ENCODE results near the gene PRLR. TPM values are rescaled to one million over a fixed set of nuclear protein-coding genes. Genes with fewer than 3 reads are reported as not detected.

PRLR gene
- total and polyA plus RNA-seq, 10 of the 15 experiments (the other 5 are each of a cell fraction or from before 2014, with no cell fraction given), result 0.03 to 8.1 (median 0.20) TPM

GRCh38 chr5:35089334-35090314 lies 140.7 kb downstream of the PRLR start:
- RAD21 ChIA-PET (ENCODE audit: unreplicated experiment), result interaction anchor here (0.6 to 2.0 kb wide), 14 partner anchors 54 to 838 kb away, joined by 3 to 10 read pairs (median 4); no protein-coding TSS in a partner anchor
- in situ Hi-C loops (cut with MboI) (loop anchor here (5.0 kb wide), 2 partner anchors 93 to 833 kb away; no protein-coding TSS in a partner anchor), intact Hi-C loops (cut with micrococcal nuclease; ENCODE audit: unreplicated experiment) (loop anchor here (1.0 to 5.0 kb wide), 7 partner anchors 94 to 835 kb away; no protein-coding TSS in a partner anchor)
- CTCF ChIA-PET, result interaction anchor here (0.6 to 8.4 kb wide), 29 partner anchors 9 to 837 kb away, joined by 3 to 91 read pairs (median 5); partner anchors contain the start of gene PRLR
- Histone ChIP-seq H2AFZ (ENCODE audit: control insufficient read depth, low read depth, low read length) (no peak overlapping the region), H3K9ac (ENCODE audit: control insufficient read depth, insufficient read depth, low read length) (no peak overlapping the region), H3K4me1 (ENCODE audit: control insufficient read depth, insufficient read depth, low read length) (no peaks in the 10 kb centered on the region), H3K4me2 (ENCODE audit: control insufficient read depth, insufficient read depth) (no peak overlapping the region), H3K27me3 (replicated peaks in 1 of 2; ENCODE audit: control insufficient read depth in 2 of 2, insufficient read depth in 2 of 2, low read length in 1 of 2) (no peaks in the 10 kb centered on the region), H3K9me3 (replicated peaks; ENCODE audit: control insufficient read depth, insufficient read depth, low read length) (no peaks in the 10 kb centered on the region), H4K20me1 (ENCODE audit: control insufficient read depth, insufficient read depth) (no peaks in the 10 kb centered on the region), H3K4me3 (no peak overlapping the region), H3K36me3 (ENCODE audit: control insufficient read depth in 2 of 2, insufficient read depth in 2 of 2, low read length in 1 of 2) (no peaks in the 10 kb centered on the region), H3K79me2 (ENCODE audit: control insufficient read depth, insufficient read depth, low read length) (no peaks in the 10 kb centered on the region), H3K27ac (ENCODE audit: control insufficient read depth, insufficient read depth) (no peak overlapping the region)
- TF ChIP-seq CEBPB (IDR thresholded peaks at IDR 0.05; ENCODE audit: borderline replicate concordance in 1 of 2, low read depth in 2 of 2, low read length in 2 of 2), result no peak
- TF ChIP-seq SMC3 (IDR thresholded peaks at IDR 0.05; ENCODE audit: borderline replicate concordance, low read length), result peak; percentile 94
- no peak for TF ChIP-seq ZSCAN29 (IDR thresholded peaks at IDR 0.05)
- peak; percentile 94 for TF ChIP-seq RAD21 (IDR thresholded peaks at IDR 0.05; ENCODE audit: insufficient read depth, low read depth, low read length)
- TF ChIP-seq YY1 (IDR thresholded peaks at IDR 0.05; ENCODE audit: low read depth, low read length), result 0 out of 2 replicates have a peak, but pooled peaks have one; percentile 29
- TF ChIP-seq, protein P1, sequence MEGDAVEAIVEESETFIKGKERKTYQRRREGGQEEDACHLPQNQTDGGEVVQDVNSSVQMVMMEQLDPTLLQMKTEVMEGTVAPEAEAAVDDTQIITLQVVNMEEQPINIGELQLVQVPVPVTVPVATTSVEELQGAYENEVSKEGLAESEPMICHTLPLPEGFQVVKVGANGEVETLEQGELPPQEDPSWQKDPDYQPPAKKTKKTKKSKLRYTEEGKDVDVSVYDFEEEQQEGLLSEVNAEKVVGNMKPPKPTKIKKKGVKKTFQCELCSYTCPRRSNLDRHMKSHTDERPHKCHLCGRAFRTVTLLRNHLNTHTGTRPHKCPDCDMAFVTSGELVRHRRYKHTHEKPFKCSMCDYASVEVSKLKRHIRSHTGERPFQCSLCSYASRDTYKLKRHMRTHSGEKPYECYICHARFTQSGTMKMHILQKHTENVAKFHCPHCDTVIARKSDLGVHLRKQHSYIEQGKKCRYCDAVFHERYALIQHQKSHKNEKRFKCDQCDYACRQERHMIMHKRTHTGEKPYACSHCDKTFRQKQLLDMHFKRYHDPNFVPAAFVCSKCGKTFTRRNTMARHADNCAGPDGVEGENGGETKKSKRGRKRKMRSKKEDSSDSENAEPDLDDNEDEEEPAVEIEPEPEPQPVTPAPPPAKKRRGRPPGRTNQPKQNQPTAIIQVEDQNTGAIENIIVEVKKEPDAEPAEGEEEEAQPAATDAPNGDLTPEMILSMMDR (IDR thresholded peaks at IDR 0.05 in 2 of 3, conservative IDR thresholded peaks at IDR 0.05 in 1 of 3; ENCODE audit: control insufficient read depth in 2 of 3, extremely low read depth in 1 of 3, insufficient read depth in 1 of 3, low read depth in 3 of 3, low read length in 3 of 3), result peak; percentile 75 to 90 (median 78); a peak in 5 of 6 replicates
- 0 out of 2 replicates have a peak, but pooled peaks have one; percentile 14 for TF ChIP-seq ZNF687 (IDR thresholded peaks at IDR 0.05)
- TF ChIP-seq ESRRA (IDR thresholded peaks at IDR 0.05; ENCODE audit: low read length), result no peak
- POLR2A ChIA-PET, result interaction anchor here (0.6 kb wide), 1 partner anchor 83 kb away, joined by 3 read pairs; no protein-coding TSS in a partner anchor
- FAIRE-seq, result peak; percentile 77
- 5% methylated on average over 7 of the region's 7 CpGs for WGBS (ENCODE audit: insufficient coverage, insufficient replicate concordance, low lambda C conversion rate, missing lambda C conversion rate)
- DNase-seq (ENCODE audit: low read depth, low spot score), result peak; percentile 28
- BruUV-seq (replicated peaks), result no TSS peak
- SMC1A ChIA-PET (ENCODE audit: uncharacterized antibody, unreplicated experiment), result interaction anchor here (0.6 to 4.5 kb wide), 22 partner anchors 26 to 837 kb away, joined by 3 to 33 read pairs (median 4); no protein-coding TSS in a partner anchor
- ATAC-seq, result peak; percentile 92
